Uterus (tissue), 2 donors: Measurements from ENCODE around the gene SHROOM3.

Experiments
- CTCF ChIP-seq, 4 experiments: fragments of 200-600 bp in 2 of 4; fragments of 450-650 bp in 2 of 4; sonication (generic) in 2 of 4; IDR thresholded peaks; one replicate each; pipeline ENCODE4 v1.5.1; 2016 to 2019; ENCODE audit warnings: antibody characterized with exemption in 4 of 4, mild to moderate bottlenecking in 2 of 4, moderate library complexity in 1 of 4
- POLR2A ChIP-seq, 2 donors: fragments of 450-650 bp; IDR thresholded peaks; one replicate each; pipeline ENCODE4 v1.6.1; 2016; ENCODE audit warnings: antibody characterized with exemption in 2 of 2, mild to moderate bottlenecking in 1 of 2, moderate library complexity in 1 of 2

GRCh38 chr4:76699751-76700310 is 264.8 kb downstream of the SHROOM3 start:
- TF ChIP-seq CTCF (IDR thresholded peaks at IDR 0.05) (no peak), POLR2A (IDR thresholded peaks at IDR 0.05) (no peak)
